ENCODE results near the gene ANKRD27. TPM values are rescaled to one million over a fixed set of nuclear protein-coding genes. Genes with fewer than 3 reads are reported as not detected.

Gene ANKRD27
- total RNA-seq, 1 experiment from 2014 or later: 40.8 TPM

- CTCF ChIA-PET: no interaction called here
- no peak for DNase-seq
- intact Hi-C loops (cut with micrococcal nuclease; ENCODE audit: unreplicated experiment): no loop called here
- peaks cover 19% of the 10 kb centered on the region for H3K4me1 Mint-ChIP-seq (ENCODE audit: low read depth, unreplicated experiment)
- no peak overlapping the region for H3K4me3 Mint-ChIP-seq (ENCODE audit: low read depth, unreplicated experiment)
- TF ChIP-seq CTCF (IDR thresholded peaks at IDR 0.05; ENCODE audit: unreplicated experiment): no peak
- H3K9me3 Mint-ChIP-seq (ENCODE audit: low read depth, unreplicated experiment): no peaks in the 10 kb centered on the region
- no peaks in the 10 kb centered on the region for H3K27me3 Mint-ChIP-seq (ENCODE audit: unreplicated experiment)
- peaks cover 23% of the 10 kb centered on the region for H3K36me3 Mint-ChIP-seq (ENCODE audit: insufficient read depth, unreplicated experiment)
- H3K27ac Mint-ChIP-seq (ENCODE audit: unreplicated experiment): no peak overlapping the region
- BruUV-seq (replicated peaks): no TSS peak
Observed at GRCh38 chr19:32688311-32688710, 13.3 kb upstream of the ANKRD27 start.

DNA sequence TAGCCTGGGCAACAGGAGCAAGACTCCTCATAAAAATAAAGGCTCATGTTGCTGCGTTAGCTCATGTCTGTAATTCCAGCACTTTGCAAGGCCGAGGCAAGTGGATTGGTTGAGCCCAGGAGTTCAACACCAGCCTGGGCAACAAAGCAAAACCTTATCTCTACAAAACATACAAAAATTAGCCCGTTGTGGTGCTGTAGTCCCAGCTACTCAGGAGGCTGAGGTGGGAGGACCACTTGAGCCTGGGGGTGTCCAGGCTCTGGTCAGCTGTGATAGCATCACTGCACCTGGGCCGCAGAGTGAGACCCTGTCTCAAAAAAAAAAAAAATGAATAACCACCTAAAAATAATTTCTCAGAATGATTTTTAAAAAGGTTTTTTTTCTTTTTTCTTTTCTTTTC is 12.7 kb upstream of the ANKRD27 start:
- no peak overlapping the region for H3K4me3 Mint-ChIP-seq (ENCODE audit: low read depth, unreplicated experiment)
- H3K9me3 Mint-ChIP-seq (ENCODE audit: low read depth, unreplicated experiment): no peaks in the 10 kb centered on the region
- no peak for TF ChIP-seq CTCF (IDR thresholded peaks at IDR 0.05; ENCODE audit: unreplicated experiment)
- no peak overlapping the region for H3K27ac Mint-ChIP-seq (ENCODE audit: unreplicated experiment)
- H3K4me1 Mint-ChIP-seq (ENCODE audit: low read depth, unreplicated experiment): peaks cover 13% of the 10 kb centered on the region
- DNase-seq: no peak
- H3K27me3 Mint-ChIP-seq (ENCODE audit: unreplicated experiment): no peaks in the 10 kb centered on the region
- intact Hi-C loops (cut with micrococcal nuclease; ENCODE audit: unreplicated experiment): no loop called here
- CTCF ChIA-PET: no interaction called here
- H3K36me3 Mint-ChIP-seq (ENCODE audit: insufficient read depth, unreplicated experiment): peaks cover 17% of the 10 kb centered on the region
- BruUV-seq (replicated peaks): no TSS peak

DNA sequence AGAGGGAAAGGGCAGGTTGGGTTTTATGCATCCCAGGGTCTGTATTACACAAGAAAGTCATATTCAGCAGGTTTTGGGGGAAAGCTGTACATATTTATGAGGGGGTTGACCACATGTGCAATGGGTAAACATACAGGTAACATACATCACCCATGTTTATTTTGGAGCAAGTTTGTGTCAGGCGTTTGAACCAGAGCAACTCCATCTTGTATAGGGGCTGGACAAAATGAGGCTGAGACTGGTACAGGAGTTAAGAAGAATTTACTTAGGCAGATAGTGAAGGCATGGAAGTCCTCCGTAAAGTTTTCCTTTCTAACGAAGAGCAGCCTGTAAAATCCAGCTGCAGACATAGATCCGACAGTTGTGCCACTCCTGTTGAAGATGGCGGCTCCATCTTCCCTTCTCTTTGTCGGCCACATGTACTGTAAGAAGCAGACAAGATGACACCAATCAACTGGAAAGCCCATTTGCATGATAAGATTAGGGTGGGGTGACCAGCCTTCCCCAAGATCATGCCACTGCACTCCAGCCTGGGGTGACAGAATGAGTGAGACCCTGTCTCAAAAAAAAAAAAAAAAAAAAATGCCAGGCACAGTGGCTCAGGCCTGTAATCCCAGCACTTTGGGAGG is 12.0 kb upstream of the ANKRD27 start:
- Mint-ChIP-seq H3K27ac (ENCODE audit: unreplicated experiment) (no peak overlapping the region), H3K27me3 (ENCODE audit: unreplicated experiment) (no peaks in the 10 kb centered on the region), H3K36me3 (ENCODE audit: insufficient read depth, unreplicated experiment) (peaks cover 10% of the 10 kb centered on the region), H3K9me3 (ENCODE audit: low read depth, unreplicated experiment) (no peaks in the 10 kb centered on the region), H3K4me3 (ENCODE audit: low read depth, unreplicated experiment) (no peak overlapping the region), H3K4me1 (ENCODE audit: low read depth, unreplicated experiment) (peaks cover 20% of the 10 kb centered on the region)
- no peak for TF ChIP-seq CTCF (IDR thresholded peaks at IDR 0.05; ENCODE audit: unreplicated experiment)
- intact Hi-C loops (cut with micrococcal nuclease; ENCODE audit: unreplicated experiment): no loop called here
- no peak for DNase-seq
- BruUV-seq (replicated peaks): no TSS peak
- CTCF ChIA-PET: no interaction called here

- Mint-ChIP-seq H3K27ac (ENCODE audit: unreplicated experiment) (no peak overlapping the region), H3K27me3 (ENCODE audit: unreplicated experiment) (peaks cover 8% of the 10 kb centered on the region), H3K36me3 (ENCODE audit: insufficient read depth, unreplicated experiment) (no peaks in the 10 kb centered on the region), H3K9me3 (ENCODE audit: low read depth, unreplicated experiment) (no peaks in the 10 kb centered on the region), H3K4me3 (ENCODE audit: low read depth, unreplicated experiment) (no peak overlapping the region), H3K4me1 (ENCODE audit: low read depth, unreplicated experiment) (peaks cover 8% of the 10 kb centered on the region)
- no peak for TF ChIP-seq CTCF (IDR thresholded peaks at IDR 0.05; ENCODE audit: unreplicated experiment)
- intact Hi-C loops (cut with micrococcal nuclease; ENCODE audit: unreplicated experiment): no loop called here
- BruUV-seq (replicated peaks): no TSS peak
- DNase-seq: peak; percentile 41
- CTCF ChIA-PET: interaction anchor here (0.7 to 1.1 kb wide), 3 partner anchors 9 to 1759 kb away, joined by 4 to 5 read pairs (median 5); no protein-coding TSS in a partner anchor
Observed at GRCh38 chr19:32682317-32682716, 7.3 kb upstream of the ANKRD27 start.

Measured in Calu3 (cell line).